ENCODE results near the gene NCOA1. TPM values are rescaled to one million over a fixed set of nuclear protein-coding genes. Genes with fewer than 3 reads are reported as not detected.

NCOA1 gene
- total RNA-seq, 2 donors from 2014 or later, result 20.1 to 22.6 TPM

- Mint-ChIP-seq H3K27ac (peak overlapping the region; percentile 100), H3K9me3 (no peaks in the 10 kb centered on the region), H3K36me3 (ENCODE audit: low read depth) (peaks cover 32% of the 10 kb centered on the region), H3K4me1 (peaks cover 33% of the 10 kb centered on the region), H3K4me3 (peak overlapping the region; percentile 97), H3K27me3 (ENCODE audit: insufficient read depth) (no peaks in the 10 kb centered on the region)
- H3K4me1 ChIP-seq (ENCODE audit: control insufficient read depth, insufficient read depth, low read length), result no peaks in the 10 kb centered on the region
- peaks cover 29% of the 10 kb centered on the region for H3K36me3 ChIP-seq (ENCODE audit: control insufficient read depth, insufficient read depth, low read length)
- no peak for TF ChIP-seq CTCF (conservative IDR thresholded peaks at IDR 0.05)
- H3K9me3 ChIP-seq (ENCODE audit: control insufficient read depth, low read length), result peaks cover under 1% of the 10 kb centered on the region
- no peak for DNase-seq
- H3K27ac ChIP-seq (ENCODE audit: low read depth, low read length), result no peak overlapping the region
- 0 to 3% methylated on average over 4 to 6 of the region's 6 CpGs for WGBS, 2 experiments (ENCODE audit: insufficient coverage in 1 of 2, insufficient read length in 1 of 2)
- H3K9ac ChIP-seq (ENCODE audit: extremely low read depth, low read length, poor library complexity, severe bottlenecking), result peak overlapping the region; percentile 87
- H3K27me3 ChIP-seq (ENCODE audit: control insufficient read depth, insufficient read depth, low read length, poor library complexity, severe bottlenecking), result no peaks in the 10 kb centered on the region
- H3K4me3 ChIP-seq (ENCODE audit: low read length), result peak overlapping the region; percentile 93
Observed at GRCh38 chr2:24792542-24792873, 301.5 kb downstream of the NCOA1 start.

GRCh38 chr2:24792874-24793760 is 302.1 kb downstream of the NCOA1 start, which contains the start of the genes CENPO and PTRHD1:
Gene CENPO, plus strand, starts transcription at chr2:24793425. Its CDS starts 495 bp downstream, at chr2:24793920.
Gene PTRHD1, minus strand, starts transcription at chr2:24793391. Its CDS starts 14 bp downstream, at chr2:24793377.
- Histone ChIP-seq H3K27me3 (ENCODE audit: control insufficient read depth, insufficient read depth, low read length, poor library complexity, severe bottlenecking) (no peaks in the 10 kb centered on the region), H3K27ac (ENCODE audit: low read depth, low read length) (peak within 1 kb of the TSS; percentile 95), H3K36me3 (ENCODE audit: control insufficient read depth, insufficient read depth, low read length) (peaks cover 35% of the 10 kb centered on the region), H3K9ac (ENCODE audit: extremely low read depth, low read length, poor library complexity, severe bottlenecking) (peak within 1 kb of the TSS; percentile 87), H3K9me3 (ENCODE audit: control insufficient read depth, low read length) (peaks cover 6% of the 10 kb centered on the region), H3K4me1 (ENCODE audit: control insufficient read depth, insufficient read depth, low read length) (no peaks in the 10 kb centered on the region), H3K4me3 (ENCODE audit: low read length) (peak within 1 kb of the TSS; percentile 93)
- peak; percentile 98 for DNase-seq
- Mint-ChIP-seq H3K27ac (peak within 1 kb of the TSS; percentile 100), H3K9me3 (no peaks in the 10 kb centered on the region), H3K27me3 (ENCODE audit: insufficient read depth) (no peaks in the 10 kb centered on the region), H3K4me3 (peak within 1 kb of the TSS; percentile 97), H3K36me3 (ENCODE audit: low read depth) (peaks cover 38% of the 10 kb centered on the region), H3K4me1 (peaks cover 31% of the 10 kb centered on the region)
- 0% methylated on average over 24 to 74 of the region's 74 CpGs for WGBS, 2 experiments (ENCODE audit: insufficient coverage in 1 of 2, insufficient read length in 1 of 2)
- peak; percentile 60 for TF ChIP-seq CTCF (conservative IDR thresholded peaks at IDR 0.05)

- Histone ChIP-seq H3K4me1 (ENCODE audit: control insufficient read depth, insufficient read depth, low read length) (no peaks in the 10 kb centered on the region), H3K9me3 (ENCODE audit: control insufficient read depth, low read length) (peaks cover 8% of the 10 kb centered on the region), H3K27ac (ENCODE audit: low read depth, low read length) (peak overlapping the region; percentile 95), H3K27me3 (ENCODE audit: control insufficient read depth, insufficient read depth, low read length, poor library complexity, severe bottlenecking) (no peaks in the 10 kb centered on the region), H3K36me3 (ENCODE audit: control insufficient read depth, insufficient read depth, low read length) (peaks cover 36% of the 10 kb centered on the region), H3K4me3 (ENCODE audit: low read length) (peak overlapping the region; percentile 93), H3K9ac (ENCODE audit: extremely low read depth, low read length, poor library complexity, severe bottlenecking) (peak overlapping the region; percentile 87)
- no peaks in the 10 kb centered on the region for H3K9me3 Mint-ChIP-seq
- no peak for TF ChIP-seq CTCF (conservative IDR thresholded peaks at IDR 0.05)
- H3K36me3 Mint-ChIP-seq (ENCODE audit: low read depth), result peaks cover 37% of the 10 kb centered on the region
- peak overlapping the region; percentile 97 for H3K4me3 Mint-ChIP-seq
- no peaks in the 10 kb centered on the region for H3K27me3 Mint-ChIP-seq (ENCODE audit: insufficient read depth)
- H3K4me1 Mint-ChIP-seq, result peaks cover 31% of the 10 kb centered on the region
- no peak for DNase-seq
- 0 to 3% methylated on average over 9 to 14 of the region's 14 CpGs for WGBS, 2 experiments (ENCODE audit: insufficient coverage in 1 of 2, insufficient read length in 1 of 2)
- H3K27ac Mint-ChIP-seq, result peak overlapping the region; percentile 100
Observed at GRCh38 chr2:24793761-24794435, 302.8 kb downstream of the NCOA1 start.

All from endodermal cell (in vitro differentiated cells).